Activated T-cell treated with anti-CD3 and anti-CD28 coated beads for 24 hours (primary cell): ENCODE data around the gene NEK1.
"Not testable (repeated sequence)": the region's sequence is repeated elsewhere in the genome, so short reads cannot be mapped to it uniquely, and the experiment has no call there.

Experiments used
- DNase-seq: peaks from one replicate; pipeline ENCODE4 v3.0.0-alpha.2; 2020; ENCODE audit warnings: low read depth

The NEK1 gene

DNA sequence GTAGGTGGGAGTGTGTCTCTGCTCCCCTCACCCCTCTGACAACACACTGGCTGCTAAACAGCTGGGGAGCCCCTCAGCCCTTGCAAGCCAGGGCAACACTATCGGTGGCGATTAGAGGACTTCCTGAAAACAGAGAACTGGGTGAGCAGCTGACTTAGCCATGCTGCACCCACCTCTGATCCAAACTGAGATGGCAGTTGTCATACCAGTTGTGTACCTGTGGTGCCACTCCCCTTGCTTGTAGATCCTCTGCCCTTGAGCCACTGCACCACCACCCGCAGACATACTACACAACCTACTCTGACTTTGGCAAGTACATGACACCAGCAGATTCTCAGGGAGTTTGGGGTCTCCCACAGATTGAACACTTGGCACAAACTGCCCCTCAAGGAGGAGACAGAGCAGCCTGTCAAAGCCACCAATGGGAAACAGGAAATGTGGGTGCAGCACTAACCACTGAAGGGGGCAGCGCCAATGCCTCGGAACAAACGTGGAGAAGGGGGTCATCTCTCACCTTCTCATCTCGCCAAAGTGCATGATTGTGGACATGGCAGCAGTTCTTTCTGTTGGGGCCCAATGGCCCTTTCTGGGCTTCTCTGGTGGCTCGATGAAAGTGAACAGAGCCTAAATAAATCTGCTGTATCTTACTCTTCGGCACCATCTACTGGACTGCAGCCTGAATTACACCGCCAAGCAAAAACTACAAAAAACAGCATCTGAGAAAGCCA, 119.8 kb downstream of the NEK1 start:
- DNase-seq: peak; percentile 7

DNA sequence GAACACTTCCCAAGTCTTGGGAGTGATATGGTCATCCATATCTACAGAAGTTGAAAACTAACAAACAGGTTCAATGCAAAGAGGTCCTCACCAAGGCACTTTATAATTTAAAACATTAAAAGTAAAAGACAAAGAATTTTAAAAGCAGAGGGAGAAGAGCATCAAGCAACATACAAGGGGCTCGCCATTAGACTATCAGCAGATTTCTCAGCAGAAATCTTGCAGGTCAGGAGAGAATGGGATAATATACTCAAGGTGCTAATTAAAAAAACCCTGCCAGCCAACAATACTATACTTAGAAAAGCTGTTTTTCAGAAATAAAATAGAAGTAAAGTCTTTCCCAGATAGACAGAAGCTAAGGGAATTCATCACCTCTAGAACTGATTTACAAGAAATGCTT, 121.2 kb downstream of the NEK1 start:
- DNase-seq: no peak

DNA sequence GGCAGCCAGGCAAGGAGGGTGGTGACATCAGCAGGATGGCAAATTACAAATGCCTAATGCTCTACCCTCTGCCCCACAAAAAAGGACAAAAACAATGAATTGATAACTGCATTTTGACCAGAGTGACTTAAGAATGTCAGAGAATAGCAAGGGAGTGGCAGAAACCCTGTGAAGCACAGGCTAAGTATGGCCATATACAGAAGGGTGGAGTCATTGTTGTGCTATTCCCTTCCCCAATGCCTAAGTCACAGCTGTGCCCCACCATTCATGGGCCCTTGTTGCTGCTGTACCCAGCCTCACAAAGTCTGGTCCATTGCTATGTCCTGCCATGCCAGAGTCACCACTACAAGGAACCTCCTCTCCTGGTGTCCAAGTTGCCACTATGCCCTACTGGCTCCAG, 123.1 kb downstream of the NEK1 start:
- DNase-seq: no peak

DNA sequence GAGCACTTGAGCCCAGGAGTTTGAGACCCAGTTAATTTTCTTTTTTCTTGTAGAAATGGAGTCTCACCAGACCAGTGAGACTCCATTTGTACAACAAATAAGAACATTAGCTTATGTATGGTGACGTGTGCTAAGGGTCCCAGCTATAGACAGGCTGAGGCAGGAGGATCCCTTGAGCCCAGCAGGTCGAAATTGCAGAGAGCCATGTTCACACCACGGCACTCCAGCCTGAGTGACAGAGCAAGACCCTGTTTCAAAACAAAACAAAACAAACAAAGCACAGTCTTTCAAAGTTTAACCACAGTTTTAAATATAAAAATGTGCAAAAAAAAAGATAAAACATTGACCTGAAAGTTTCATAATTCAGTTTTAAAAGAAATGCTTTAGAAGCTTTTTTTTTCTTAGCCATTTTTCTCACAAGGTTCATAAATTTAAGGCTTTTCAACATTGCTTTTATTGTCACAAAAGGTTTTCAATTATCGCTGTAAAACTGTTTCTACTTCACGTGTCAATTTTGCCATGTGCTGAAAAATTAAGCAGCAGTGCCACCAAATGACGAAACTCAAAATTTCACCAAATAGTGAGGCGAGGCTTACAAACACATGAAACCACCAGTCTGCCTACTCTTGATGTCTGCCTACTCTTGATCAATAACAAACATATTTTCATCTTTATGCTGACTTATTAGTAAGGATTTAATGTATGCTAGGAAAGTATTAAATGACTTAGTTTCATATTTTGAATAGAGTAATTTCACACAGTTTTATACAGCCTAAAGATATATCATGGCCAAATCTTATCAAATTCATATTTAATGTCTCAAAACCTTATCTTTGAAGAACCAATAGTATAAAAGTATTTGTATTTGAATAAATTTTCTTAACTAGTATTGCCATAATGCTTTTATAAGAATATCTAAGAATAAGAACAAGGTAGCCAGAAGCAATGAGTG, 126.3 kb downstream of the NEK1 start:
- no peak for DNase-seq

DNA sequence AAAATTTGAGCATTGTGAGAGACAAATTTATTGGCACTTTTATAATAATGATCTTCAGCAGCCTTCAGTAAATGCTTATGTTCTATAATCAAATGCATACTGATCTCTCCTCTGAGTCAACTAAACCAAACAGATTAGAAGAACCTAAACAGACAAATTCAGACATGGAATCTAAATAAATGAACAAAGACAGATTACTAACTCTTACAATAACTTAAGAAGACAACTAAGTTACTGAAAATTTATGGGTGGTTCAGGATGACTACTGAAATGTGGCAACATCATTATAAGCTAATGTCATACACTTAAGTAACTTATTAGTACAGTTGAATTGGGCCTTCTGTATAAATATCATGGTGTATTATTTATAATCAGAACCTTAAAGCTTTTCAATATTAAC, 127.3 kb downstream of the NEK1 start:
- no peak for DNase-seq

DNA sequence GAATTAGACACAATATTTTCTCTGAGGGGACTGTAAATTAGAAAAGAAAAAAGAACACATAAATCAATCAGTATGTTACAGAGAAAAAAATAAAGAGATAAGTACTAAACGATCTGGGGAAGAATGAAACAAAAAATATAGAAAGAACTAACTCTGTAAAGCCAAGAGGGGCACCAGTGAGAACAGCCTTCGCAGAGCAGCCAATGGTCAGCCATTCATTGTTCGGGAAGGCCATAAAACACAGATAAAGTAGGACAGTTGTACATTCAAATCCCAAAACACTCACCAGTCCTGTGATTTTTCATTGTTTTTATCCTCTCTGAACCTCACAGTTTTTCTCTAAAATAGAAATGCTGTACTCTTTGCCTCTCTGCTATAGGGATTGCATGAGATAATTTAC, 127.9 kb downstream of the NEK1 start:
- DNase-seq: no peak

DNA sequence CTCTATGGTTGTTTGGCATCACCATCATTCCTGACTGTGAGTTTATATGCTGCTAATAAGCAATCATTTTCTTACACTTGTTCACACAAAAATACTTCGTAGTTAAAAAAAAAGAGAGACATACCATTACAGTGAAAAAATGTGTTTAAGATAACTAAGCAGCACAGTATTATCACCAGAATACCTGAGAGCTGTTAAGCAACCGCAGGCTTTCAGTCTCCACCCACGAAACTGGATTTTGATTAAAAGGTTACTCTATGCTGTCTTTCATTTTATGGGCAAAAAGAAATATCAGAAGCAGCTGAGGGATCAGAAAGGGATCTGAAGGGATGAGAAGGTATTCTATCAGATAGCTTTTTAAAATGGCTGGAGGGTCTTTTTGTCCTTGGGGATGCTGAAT, 148.3 kb downstream of the NEK1 start:
- no peak for DNase-seq

DNA sequence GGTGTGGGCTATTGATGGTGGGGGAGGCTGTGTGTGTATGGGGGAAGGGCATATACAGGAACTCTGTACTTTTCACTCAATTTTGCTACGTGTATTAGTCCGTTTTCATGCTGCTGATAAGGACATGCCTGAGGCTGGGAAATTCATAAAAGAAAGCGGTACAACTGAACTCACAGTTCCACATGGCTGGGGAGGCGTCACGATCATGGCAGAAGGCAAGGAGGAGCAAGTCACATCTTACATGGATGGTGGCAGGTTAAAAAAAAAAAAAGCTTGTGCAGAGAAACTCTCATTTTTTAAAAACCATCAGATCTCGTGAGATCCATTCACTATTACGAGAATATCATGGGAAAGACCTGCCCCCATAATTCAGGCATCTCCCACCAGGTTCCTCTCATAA, 152.3 kb downstream of the NEK1 start:
- no peak for DNase-seq

DNA sequence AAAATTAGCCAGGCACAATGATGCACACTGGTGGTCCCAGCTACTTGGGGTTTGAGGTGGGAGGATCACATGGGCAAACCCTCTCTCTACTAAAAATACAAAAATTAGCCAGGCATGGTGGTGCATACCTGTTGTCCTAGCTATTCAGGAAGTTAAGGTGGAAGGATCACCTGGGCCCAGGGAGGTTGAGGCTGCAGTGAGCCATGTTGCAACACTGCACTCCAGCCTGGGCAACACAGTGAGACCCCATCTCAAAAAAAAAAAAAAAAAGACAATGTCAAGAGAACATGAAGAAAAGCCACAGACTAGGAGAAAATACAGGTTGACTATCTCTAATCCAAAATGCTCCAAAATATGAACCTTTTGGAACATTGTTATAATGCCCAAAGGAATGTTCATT, 153.8 kb downstream of the NEK1 start:
- DNase-seq: no peak

DNA sequence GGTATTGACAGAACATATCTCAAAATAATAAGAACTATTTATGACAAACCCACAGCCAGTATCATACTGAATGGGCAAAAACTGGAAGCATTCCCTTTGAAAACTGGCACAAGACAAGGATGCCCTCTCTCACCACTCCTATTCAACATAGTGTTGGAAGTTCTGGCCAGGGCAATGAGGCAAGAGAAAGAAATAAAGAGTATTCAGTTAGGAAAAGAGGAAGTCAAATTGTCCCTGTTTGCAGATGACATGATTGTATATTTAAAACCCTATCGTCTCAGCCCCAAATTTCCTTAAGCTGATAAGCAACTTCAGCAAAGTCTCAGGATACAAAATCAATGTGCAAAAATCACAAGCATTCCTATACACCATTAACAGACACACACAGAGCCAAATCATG, 159.7 kb downstream of the NEK1 start:
- not testable (repeated sequence) for DNase-seq

DNA sequence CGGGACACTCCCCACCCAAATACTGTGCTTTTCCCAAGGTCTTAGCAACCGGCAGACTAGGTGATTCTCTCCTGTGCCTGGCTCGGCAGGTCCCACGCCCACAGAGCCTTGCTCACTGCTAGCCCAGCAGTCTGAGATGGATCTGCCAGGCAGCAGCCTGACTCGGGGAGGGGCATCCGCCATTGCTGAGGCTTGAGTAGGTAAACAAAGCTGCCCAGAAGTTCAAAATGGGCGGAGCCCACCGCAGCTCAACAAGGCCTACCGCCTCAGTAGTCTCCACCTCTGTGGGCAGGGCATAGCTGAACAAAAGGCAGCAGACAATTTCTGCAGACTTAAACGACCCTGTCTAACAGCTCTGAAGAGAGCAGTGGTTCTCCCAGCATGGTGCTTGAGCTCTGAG, 163.4 kb downstream of the NEK1 start:
- not testable (repeated sequence) for DNase-seq

DNA sequence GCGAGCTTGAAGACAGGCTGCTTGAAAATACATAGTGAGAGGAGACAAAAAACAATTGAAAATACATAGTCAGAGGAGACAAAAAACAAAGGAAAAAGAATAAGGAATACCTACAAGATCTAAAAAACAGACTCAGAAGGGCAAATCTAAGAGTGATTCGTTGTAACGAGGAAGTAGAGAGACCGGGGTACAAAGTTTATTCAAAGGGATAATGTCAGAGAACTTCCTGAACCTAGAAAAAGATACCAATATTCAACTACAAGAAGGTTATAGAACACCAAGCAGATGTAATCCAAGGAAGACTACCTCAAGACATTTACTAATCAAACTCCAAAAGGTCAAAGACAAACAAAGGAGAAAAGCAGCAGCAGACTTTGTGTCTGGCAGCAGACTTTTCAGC, 165.6 kb downstream of the NEK1 start:
- DNase-seq: no peak

DNA sequence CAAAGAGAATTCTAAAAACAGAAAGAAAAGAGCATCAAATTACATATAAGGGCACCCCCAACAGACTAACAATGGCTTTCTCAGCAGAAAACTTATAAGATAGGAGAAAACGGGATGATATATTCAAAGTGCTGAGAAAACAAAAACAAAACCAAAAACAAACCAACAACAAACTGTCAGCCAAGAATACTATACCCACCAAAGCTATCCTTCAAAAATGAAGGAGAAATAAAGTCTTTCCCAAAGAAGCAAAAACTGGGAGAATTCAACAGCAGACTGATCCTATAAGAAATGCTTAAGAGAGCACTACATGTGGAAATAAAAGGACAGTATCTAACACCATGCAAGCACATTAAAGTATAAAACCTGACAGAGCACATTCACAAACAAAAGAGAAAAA, 168.6 kb downstream of the NEK1 start:
- DNase-seq: no peak

DNA sequence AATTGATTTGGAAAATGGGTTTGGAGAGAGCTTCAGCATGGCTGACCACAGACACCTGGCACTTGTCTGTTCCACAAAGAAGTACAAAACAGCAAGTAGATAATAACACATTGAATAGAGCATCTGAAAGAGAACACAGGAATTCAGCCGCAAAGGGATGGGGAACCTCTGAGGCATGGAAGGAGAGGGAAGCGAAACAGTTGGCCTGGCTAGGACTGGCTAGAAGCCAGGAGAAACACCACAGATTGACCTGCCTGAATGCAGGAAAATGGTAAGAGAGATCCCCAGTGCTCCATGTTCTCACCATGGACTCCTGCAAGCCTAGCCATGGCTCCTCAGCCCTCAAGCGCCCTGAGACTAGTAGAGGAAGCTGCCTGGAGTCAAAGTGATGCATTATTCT, 171.9 kb downstream of the NEK1 start:
- DNase-seq: no peak

DNA sequence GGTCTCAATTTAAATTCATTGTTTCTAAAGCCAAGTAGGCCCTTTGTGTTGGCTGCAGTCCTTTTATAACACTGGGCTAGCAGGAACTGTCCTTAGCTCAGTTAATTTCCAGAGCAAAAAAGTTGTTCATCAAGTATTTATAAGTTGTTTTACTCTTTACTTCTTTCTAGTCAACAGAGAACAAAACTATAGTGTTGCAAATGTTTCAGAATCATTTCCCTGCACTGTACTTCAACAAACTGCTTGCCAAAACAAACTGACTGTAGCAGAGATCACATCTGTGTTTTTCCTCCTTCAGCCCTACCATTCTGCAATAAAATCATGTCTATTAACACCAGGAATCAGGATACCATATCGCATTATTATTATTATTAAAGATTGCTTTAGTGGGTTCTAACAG, 173.1 kb downstream of the NEK1 start:
- DNase-seq: no peak

DNA sequence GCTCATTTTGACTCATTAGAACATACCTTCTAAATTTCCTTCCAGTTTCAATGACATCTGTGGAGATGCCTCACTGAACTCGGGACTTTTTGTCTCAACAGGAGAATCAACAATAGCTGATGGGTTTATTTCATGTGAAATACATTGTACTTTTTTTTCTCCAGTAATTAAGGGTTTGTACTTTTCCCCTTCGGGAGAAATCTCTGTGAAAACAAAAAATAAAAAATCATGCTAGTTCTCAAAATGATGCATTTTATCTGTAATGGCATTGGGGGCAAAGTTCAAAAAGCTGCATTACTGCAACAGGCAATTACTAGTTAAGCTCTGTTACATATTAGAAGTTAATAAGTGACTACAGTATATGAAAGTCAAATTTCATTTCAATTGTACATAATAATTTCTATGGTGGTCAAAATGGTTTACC, 174.3 kb downstream of the NEK1 start:
- no peak for DNase-seq

DNA sequence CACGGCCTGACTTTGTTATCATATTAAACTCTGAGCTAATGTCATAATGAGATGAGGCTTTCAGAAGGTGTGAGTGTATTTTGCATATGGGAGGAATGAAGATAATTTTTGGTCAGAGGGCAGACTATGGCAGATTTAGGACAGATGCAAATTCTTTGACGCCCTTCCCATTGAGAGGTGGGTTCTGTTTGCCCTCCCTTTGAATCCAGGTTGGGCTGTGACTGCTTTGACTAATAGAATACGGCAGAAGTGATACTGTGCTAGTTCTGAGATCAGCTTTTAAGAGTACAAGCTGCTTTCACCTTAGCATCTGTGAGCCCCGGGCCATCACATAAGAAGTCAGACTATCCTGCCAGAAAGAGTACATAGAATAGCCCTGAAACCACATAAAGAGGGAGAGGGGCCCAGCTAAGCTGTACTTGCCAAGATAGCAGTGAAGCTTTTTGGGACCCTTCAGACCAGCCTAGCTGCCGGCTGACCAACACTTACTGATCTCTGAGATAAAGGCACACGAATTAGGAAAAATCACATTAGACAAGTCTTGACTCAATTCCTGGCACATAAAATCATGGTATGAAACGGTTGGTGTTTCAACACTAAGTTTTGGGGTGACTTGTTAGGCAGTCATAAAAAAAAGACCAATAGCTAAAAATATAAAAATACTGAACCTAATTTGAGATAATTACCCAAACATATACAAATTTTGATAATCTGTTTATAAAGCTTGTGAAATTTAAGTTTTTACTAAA, 174.9 kb downstream of the NEK1 start:
- no peak for DNase-seq

DNA sequence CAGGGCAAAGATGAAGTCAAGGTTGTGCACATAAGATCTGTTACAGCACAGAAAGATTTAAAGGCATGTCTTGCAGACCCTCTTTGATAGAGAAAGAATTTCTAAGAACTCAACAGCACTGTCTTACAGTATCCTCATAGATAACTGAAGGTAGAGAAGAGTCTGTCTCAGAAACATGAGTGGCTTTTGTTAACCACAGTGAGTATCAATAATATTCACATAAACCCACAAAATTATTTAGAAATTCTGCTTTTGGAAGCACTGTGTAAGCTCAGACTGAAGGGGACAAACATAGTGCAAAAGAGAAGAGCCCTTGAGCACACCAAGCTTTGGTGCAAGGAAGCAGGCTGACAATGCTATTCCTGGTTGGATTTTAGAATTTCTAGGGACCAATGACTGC, 175.6 kb downstream of the NEK1 start:
- no peak for DNase-seq

DNA sequence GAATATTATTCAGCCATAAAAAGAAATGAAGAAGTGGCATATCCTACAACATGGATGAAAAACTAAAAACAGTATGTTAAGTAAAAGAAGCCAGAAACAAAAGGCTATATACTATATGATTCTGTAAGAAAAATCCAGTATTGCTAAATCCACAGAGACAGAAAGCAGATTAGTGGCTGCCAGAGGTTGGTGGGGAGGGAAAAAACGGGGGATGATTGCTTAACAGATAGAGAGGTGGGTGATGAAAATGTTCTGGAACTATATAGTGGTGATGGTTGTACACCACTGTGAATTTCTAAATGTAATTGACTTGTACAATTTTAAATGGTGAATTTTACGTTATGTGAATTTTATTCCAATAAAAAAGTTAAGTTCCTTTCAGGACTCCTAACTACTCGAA, 184.0 kb downstream of the NEK1 start:
- DNase-seq: no peak

DNA sequence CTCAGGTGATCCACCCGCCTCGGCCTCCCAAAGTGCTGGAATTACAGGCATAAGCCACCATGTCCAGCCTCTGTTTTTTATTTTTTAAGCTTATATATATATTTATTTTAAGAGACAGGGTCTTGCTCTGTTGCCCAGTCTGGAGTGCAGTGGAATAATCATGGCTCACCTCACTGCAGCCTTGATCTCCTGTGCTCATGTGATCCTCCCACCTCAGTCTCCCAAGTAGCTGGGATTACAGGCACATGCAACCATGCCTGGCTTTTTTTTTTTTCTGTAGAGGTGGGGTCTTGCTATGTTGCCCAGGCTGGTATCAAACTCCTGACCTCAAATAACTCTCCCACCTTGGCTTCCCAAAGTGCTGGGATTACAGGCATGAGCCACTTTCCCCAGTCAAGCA, 184.7 kb downstream of the NEK1 start:
- DNase-seq: not testable (repeated sequence)

DNA sequence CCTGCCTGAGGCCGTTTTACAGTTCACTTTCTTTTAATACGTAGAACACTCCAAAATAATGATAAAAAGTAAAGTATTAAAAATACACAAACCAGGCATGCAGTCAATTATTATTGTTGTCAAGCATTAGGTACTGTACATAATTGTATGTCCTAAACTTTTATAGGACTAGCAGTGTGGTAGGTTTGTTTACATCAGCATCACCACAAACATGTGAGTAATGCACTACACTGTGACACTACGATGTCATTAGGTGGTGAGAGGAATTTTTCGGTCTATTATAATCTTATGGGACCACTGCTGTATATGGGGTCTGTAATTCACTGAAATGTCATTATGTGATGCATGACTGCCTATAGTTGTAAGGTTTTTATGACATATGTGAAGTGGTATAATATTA, 192.1 kb downstream of the NEK1 start:
- DNase-seq: no peak

DNA sequence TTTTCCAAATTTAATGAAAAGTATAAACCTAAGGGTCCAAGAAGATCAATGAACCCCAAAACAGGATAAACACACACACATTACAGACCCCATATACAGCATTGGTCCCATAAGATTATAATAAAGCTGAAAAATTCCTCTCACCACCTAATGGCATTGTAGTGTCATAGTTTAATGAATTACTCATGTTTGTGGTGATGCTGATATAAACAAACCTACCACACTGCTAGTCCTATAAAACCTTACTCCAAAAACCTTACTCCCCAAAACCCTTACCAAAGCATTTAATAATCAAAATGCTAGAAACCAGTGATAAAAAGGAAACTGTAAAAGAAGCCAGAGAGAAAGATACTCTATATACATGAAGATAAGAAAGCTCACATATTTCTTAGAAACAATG, 193.5 kb downstream of the NEK1 start:
- no peak for DNase-seq
